A375 (cell line): Measurements from ENCODE around the gene ETNK2. TPM values are rescaled to one million over a fixed set of nuclear protein-coding genes. Genes with fewer than 3 reads are reported as not detected.

Experiments used
- total RNA-seq: library from RNA; depleted of rRNA; stranded (reverse); fragments of >200 nt; shearing (Covaris generic); gene quantifications from 2 replicates; pipeline ENCODE4 v1.2.3, GENCODE V29; 2014; rRNA removed

ETNK2 gene, protein sequence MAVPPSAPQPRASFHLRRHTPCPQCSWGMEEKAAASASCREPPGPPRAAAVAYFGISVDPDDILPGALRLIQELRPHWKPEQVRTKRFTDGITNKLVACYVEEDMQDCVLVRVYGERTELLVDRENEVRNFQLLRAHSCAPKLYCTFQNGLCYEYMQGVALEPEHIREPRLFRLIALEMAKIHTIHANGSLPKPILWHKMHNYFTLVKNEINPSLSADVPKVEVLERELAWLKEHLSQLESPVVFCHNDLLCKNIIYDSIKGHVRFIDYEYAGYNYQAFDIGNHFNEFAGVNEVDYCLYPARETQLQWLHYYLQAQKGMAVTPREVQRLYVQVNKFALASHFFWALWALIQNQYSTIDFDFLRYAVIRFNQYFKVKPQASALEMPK
- total RNA-seq = 14.2 and 16.4 TPM in 2 replicates

DNA sequence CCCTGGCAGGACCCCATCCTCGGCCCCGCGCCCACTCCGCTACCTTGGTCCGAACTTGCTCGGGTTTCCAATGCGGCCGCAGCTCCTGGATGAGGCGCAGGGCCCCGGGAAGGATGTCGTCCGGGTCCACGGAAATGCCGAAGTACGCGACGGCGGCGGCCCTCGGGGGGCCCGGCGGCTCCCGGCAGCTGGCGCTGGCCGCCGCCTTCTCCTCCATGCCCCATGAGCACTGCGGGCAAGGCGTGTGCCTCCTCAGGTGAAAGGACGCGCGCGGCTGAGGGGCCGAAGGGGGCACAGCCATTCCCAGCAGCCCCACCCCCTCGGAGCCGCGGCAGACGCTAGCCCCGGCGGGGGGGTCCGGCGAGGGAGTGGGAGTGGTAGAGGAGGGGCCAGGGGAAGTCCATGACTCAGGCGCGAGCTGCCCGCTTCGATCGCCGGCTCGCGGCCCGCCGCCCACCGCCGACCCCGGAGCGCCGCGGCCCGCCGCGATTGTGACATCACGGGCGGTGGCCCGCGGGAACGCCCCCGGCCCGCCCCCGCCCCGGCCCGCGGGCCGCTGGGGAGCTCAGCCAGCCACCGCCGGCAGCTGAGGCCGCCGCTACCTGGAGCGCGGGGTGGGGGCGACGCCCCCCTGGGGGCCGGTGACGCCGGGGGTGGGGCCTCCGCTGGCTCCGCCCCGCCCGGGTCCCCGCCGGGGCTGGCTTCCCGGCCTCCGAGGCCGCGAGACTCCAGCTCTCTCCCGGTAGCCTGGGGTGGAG, at the start of gene ETNK2:
TSS of gene ETNK2 (minus strand) at position 493 of the 758 bp plus-strand sequence. CDS start at position 301, 192 bp downstream.

DNA sequence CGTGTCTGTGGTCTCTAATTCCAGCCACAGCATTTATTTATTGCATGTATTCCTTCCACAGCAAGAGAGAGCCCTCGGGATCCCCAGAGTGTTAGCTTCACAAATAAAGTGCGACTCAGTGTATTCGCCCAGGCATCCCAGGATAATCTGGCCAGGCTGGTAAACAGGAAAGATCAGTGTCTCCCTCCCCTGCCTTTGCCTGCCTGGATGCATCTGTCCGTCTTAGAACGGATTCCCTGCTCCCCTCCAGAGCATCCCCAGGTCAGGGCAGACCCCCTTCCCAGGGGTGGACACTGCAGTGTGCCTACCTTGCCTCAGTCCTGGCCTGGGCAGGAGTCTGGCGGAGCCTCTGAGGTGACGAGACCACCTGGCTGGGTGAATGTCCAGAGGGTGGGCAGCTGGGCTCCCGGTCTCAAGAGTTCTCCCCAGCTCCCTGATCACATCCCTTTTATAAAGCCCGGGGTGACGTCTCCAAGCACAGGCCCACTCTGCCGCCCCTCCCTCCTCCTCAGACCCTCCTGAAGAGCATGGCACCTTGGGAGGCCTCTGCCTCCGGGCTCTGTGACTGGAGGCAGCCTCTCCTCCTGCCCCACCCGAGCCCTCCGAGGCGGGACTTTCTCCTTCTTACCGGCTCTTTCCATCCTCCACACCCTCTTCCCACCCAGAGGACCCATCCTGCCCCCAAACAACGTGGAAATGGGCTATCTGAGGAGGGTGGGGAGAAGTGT, 44.4 kb upstream of the ETNK2 start, which contains the start of gene KISS1:
TSS of gene KISS1 (minus strand) at position 424 of the 728 bp plus-strand sequence. CDS start 3,615 bp downstream, outside the sequence.

DNA sequence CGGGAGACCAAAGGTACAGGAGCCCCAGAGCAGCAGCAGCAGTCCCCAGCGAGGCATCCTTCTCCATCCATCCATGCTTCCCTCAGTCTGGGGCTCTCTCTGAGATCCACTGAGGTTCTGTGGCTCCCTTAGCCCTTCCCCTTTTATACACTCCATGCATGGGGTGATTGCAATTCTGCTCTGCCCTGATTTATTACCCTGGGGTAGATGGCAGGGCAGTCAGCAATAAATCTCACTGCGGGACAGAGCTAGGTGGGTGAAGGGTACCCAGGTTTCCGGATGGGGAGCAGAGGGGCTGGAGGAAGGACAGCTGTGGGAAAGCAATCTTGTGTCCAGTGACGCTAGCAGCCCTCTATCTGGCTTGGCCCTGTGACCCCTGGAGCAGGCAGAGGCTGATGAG, 14.4 kb upstream of the ETNK2 start, which contains the start of gene REN:
TSS of gene REN (minus strand) at position 119 of the 400 bp plus-strand sequence. CDS start at position 75, 44 bp downstream.

Other genes starting within 250 kb of the ETNK2 start
- 8.3 and 8.7 TPM in 2 replicates for gene SOX13, start 78.9 kb downstream of the ETNK2 start, total RNA-seq
- 0.08 TPM in 1 of 2 replicates, not detected in the other for gene REN, start 14.3 kb upstream of the ETNK2 start, total RNA-seq
- gene KISS1, start 44.4 kb upstream of the ETNK2 start, total RNA-seq = 7.8 and 12.4 TPM in 2 replicates
- 1.6 and 2.0 TPM in 2 replicates for gene GOLT1A, start 61.9 kb upstream of the ETNK2 start, total RNA-seq
- 0.53 and 4.7 TPM in 2 replicates for gene PLEKHA6, start 207.9 kb upstream of the ETNK2 start, total RNA-seq